IMR-90 (cell line): Measurements from ENCODE around the gene TRABD. TPM values are rescaled to one million over a fixed set of nuclear protein-coding genes. Genes with fewer than 3 reads are reported as not detected.

ENCODE experiments used
- ATAC-seq: fragments of 200-7000 bp; cut with Tn5 transposase; 2 replicates; pipeline ENCODE4 v1.9.1; 2020; ENCODE audit warnings: low read depth, mild to moderate bottlenecking, moderate library complexity
- Bru-seq: library from RNA; stranded (reverse); fragments of 400-500 nt; gene quantifications from one replicate; lab custom pipeline; 2021; lab: Mats Ljungman, UMichigan
- BruChase-seq, 2 experiments: library from RNA; stranded (reverse); fragments of 400-500 nt; gene quantifications; one replicate each; lab custom pipeline; 2021; lab: Mats Ljungman, UMichigan
- BruUV-seq: library from RNA; stranded (reverse); fragments of 400-500 nt; replicated peaks from 2 replicates; lab custom pipeline; 2021; lab: Mats Ljungman, UMichigan
- CTCF ChIA-PET: fragments of 300-600 bp; formaldehyde crosslinking; extraction: SDS; loops from one replicate; lab custom pipeline; 2021; ENCODE audit warnings: antibody characterized with exemption; lab: Yijun Ruan, JAX
- POLR2A ChIA-PET: fragments of 300-600 bp; sonication (Branson Sonifier 250); formaldehyde crosslinking; loops from one replicate; lab custom pipeline; 2022; ENCODE audit warnings: antibody characterized with exemption; ENCODE audit not compliant: unreplicated experiment; lab: Charles Lee
- DNase-seq: peaks from one replicate; pipeline ENCODE4 v3.0.0; 2013
- H2AFZ ChIP-seq: replicated peaks from 2 replicates; pipeline ENCODE3; 2013; ENCODE audit warnings: low read length, mild to moderate bottlenecking; ENCODE audit not compliant: poor library complexity
- H2AK5ac ChIP-seq: 2 replicates; pipeline ENCODE4 v1.6.1; 2013; ENCODE audit warnings: low read depth, low read length, inconsistent platforms
- H2AK9ac ChIP-seq: replicated peaks from 2 replicates; pipeline ENCODE3; 2013; ENCODE audit warnings: mild to moderate bottlenecking, low read depth, low read length, moderate library complexity; ENCODE audit not compliant: poor library complexity
- H2BK120ac ChIP-seq: 2 replicates; pipeline ENCODE4 v1.6.1; 2013; ENCODE audit warnings: low read depth, low read length, inconsistent platforms
- H2BK15ac ChIP-seq: 3 replicates; pipeline ENCODE4 v1.6.1; 2013; ENCODE audit warnings: low read depth, low read length, inconsistent platforms
- H2BK20ac ChIP-seq: 2 replicates; pipeline ENCODE4 v1.6.1; 2013; ENCODE audit warnings: low read depth, mild to moderate bottlenecking, inconsistent platforms, low read length, moderate library complexity
- H2BK5ac ChIP-seq: 2 replicates; pipeline ENCODE4 v1.6.1; 2013; ENCODE audit warnings: mild to moderate bottlenecking, low read depth, low read length, inconsistent platforms; ENCODE audit not compliant: poor library complexity, severe bottlenecking
- H3K14ac ChIP-seq: replicated peaks from 2 replicates; pipeline ENCODE4 v1.6.1; 2013; ENCODE audit warnings: low read depth, low read length, inconsistent platforms
- H3K18ac ChIP-seq: 2 replicates; pipeline ENCODE4 v1.6.1; 2013; ENCODE audit warnings: low read depth, low read length, control low read depth
- H3K23ac ChIP-seq: 2 replicates; pipeline ENCODE4 v1.6.1; 2013; ENCODE audit warnings: low read depth, low read length, inconsistent platforms
- H3K27ac ChIP-seq: 2 replicates; pipeline ENCODE4 v1.5.1; 2013; ENCODE audit warnings: mild to moderate bottlenecking, control low read depth, low read length; ENCODE audit not compliant: insufficient read depth
- H3K27me3 ChIP-seq: 2 replicates; pipeline ENCODE4 v1.6.1; 2013; ENCODE audit warnings: low read length; ENCODE audit not compliant: control insufficient read depth, insufficient read depth
- H3K36me3 ChIP-seq: 2 replicates; pipeline ENCODE4 v1.6.1; 2013; ENCODE audit warnings: low read length, mixed read lengths; ENCODE audit not compliant: control insufficient read depth, insufficient read depth
- H3K4ac ChIP-seq: 2 replicates; pipeline ENCODE4 v1.6.1; 2013; ENCODE audit warnings: low read depth, low read length, inconsistent platforms
- H3K4me1 ChIP-seq: 2 replicates; pipeline ENCODE4 v1.6.1; 2013; ENCODE audit warnings: low read length, mixed read lengths; ENCODE audit not compliant: control insufficient read depth, insufficient read depth
- H3K4me2 ChIP-seq: 2 replicates; pipeline ENCODE4 v1.6.1; 2013; ENCODE audit warnings: low read depth, mild to moderate bottlenecking, control low read depth, low read length, moderate library complexity
- H3K4me3 ChIP-seq: 2 replicates; pipeline ENCODE4 v1.5.1; 2013; ENCODE audit warnings: low read depth, mild to moderate bottlenecking, control low read depth, low read length, moderate library complexity; ENCODE audit not compliant: insufficient read depth
- H3K56ac ChIP-seq: 2 replicates; pipeline ENCODE4 v1.6.1; 2013; ENCODE audit warnings: low read length, inconsistent platforms; ENCODE audit not compliant: insufficient read depth; ENCODE audit errors: extremely low read depth
- H3K79me1 ChIP-seq, 2 experiments: 2 replicates each; pipeline ENCODE4 v1.6.1; 2013; ENCODE audit warnings: low read length in 2 of 2, inconsistent platforms in 1 of 2, low read depth in 1 of 2
- H3K9ac ChIP-seq: 2 replicates; pipeline ENCODE4 v1.6.1; 2013; ENCODE audit warnings: low read depth, low read length, control low read depth
- H3K9me1 ChIP-seq: 2 replicates; pipeline ENCODE4 v1.6.1; 2013; ENCODE audit warnings: low read length, inconsistent platforms; ENCODE audit not compliant: insufficient read depth
- H3K9me3 ChIP-seq: 2 replicates; pipeline ENCODE4 v1.6.1; 2013; ENCODE audit warnings: low read length; ENCODE audit not compliant: control insufficient read depth, insufficient read depth
- H4K20me1 ChIP-seq: 2 replicates; pipeline ENCODE4 v1.6.1; 2013; ENCODE audit warnings: low read length, inconsistent platforms; ENCODE audit not compliant: insufficient read depth
- H4K5ac ChIP-seq: 2 replicates; pipeline ENCODE4 v1.6.1; 2013; ENCODE audit warnings: mild to moderate bottlenecking, low read depth, low read length, control low read depth
- H4K8ac ChIP-seq, 2 experiments: 2 replicates each; pipeline ENCODE4 v1.6.1; 2013; ENCODE audit warnings: low read depth in 2 of 2, low read length in 2 of 2, control low read depth in 1 of 2, inconsistent platforms in 1 of 2
- H4K91ac ChIP-seq: 2 replicates; pipeline ENCODE4 v1.6.1; 2013; ENCODE audit warnings: low read depth, low read length, inconsistent platforms; ENCODE audit not compliant: insufficient read depth
- MAZ ChIP-seq: IDR thresholded peaks from 2 replicates; pipeline ENCODE4 v1.6.1; 2012; ENCODE audit warnings: low read depth, mild to moderate bottlenecking, low read length, improper control_type of control experiment, moderate library complexity, borderline replicate concordance
- MXI1 ChIP-seq: IDR thresholded peaks from 2 replicates; pipeline ENCODE4 v1.6.1; 2012; ENCODE audit warnings: low read depth, mild to moderate bottlenecking, low read length, moderate library complexity, borderline replicate concordance
- NFE2L2 ChIP-seq: fragments of 150-350 bp; IDR thresholded peaks from 2 replicates; pipeline ENCODE4 v1.6.1; 2016; ENCODE audit warnings: low read depth, mild to moderate bottlenecking, low read length
- RAD21 ChIP-seq: IDR thresholded peaks from 2 replicates; pipeline ENCODE4 v1.6.1; 2012; ENCODE audit warnings: low read length, improper control_type of control experiment
- RCOR1 ChIP-seq: IDR thresholded peaks from 2 replicates; pipeline ENCODE4 v1.6.1; 2012; ENCODE audit warnings: mild to moderate bottlenecking, low read length, improper control_type of control experiment; ENCODE audit not compliant: insufficient replicate concordance
- RFX5 ChIP-seq: IDR thresholded peaks from 2 replicates; pipeline ENCODE4 v1.8.0; 2012; ENCODE audit warnings: low read depth, mild to moderate bottlenecking, low read length, moderate library complexity
- WGBS, 2 experiments: methylation state at CpG; one replicate each; pipeline versions ENCODE4 v1.1.5 to v1.1.7; 2013; ENCODE audit warnings: missing lambda C conversion rate in 2 of 2; ENCODE audit not compliant: insufficient read length in 1 of 2; ENCODE audit errors: extremely low coverage in 2 of 2; 5-methylcytosine and 5-hydroxymethylcytosine counted together
- dilution Hi-C: fragments of 300-500 bp; cut with HindIII; formaldehyde crosslinking; loops from one replicate; pipeline ENCODE4 v1.14.3; 2018; ENCODE audit warnings: low sequenced_read_pairs; ENCODE audit not compliant: unreplicated experiment
- in situ Hi-C: fragments of 300-500 bp; cut with MboI; formaldehyde crosslinking; loops from 3 replicates; pipeline ENCODE4 v1.14.3; 2019; ENCODE audit warnings: low sequenced_read_pairs, inconsistent platforms, mixed read lengths
- intact Hi-C: fragments of 100-400 bp; cut with micrococcal nuclease; formaldehyde crosslinking; loops from 2 replicates; pipeline ENCODE4 v1.10.0; 2022
- long read RNA-seq: library from polyadenylated mRNA; unstranded; transcript quantifications from one replicate; pipeline ENCODE4 v2.0.0, GENCODE V29; 2021; ENCODE audit not compliant: unreplicated experiment
- polyA plus RNA-seq, 3 experiments: library from polyadenylated mRNA; depleted of rRNA; stranded (reverse); fragments of >200 nt; gene quantifications; 2 replicates each; pipeline ENCODE4 v1.2.3, GENCODE V29; 2012; ENCODE audit warnings: low replicate concordance in 1 of 3
- total RNA-seq: library from RNA; depleted of rRNA; stranded (reverse); fragments of >200 nt; gene quantifications from 2 replicates; pipeline ENCODE4 v1.2.3, GENCODE V29; 2012; rRNA removed

Gene TRABD
- total RNA-seq (13.4 and 13.9 TPM in 2 replicates), polyA plus RNA-seq (2012; rRNA removed) (42.7 and 45.3 TPM in 2 replicates), Bru-seq, nascent RNA (percentile 51 among the genes with signal in this experiment), BruChase-seq, experiment 1, labeled RNA remaining after a 6-hour chase (percentile 62 among the genes with signal in this experiment), BruChase-seq, experiment 2, labeled RNA remaining after a 2-hour chase (percentile 57 among the genes with signal in this experiment)
- polyA plus RNA-seq (2012; cell fraction: cytosol; rRNA removed) = 32.3 and 48.5 TPM in 2 replicates
- 188 and 434 TPM in 2 replicates for polyA plus RNA-seq (2012; cell fraction: nucleus; rRNA removed; ENCODE audit: low replicate concordance)
- long read RNA-seq, transcript TRABD-202 (10 exons, 2,272 nt) = major isoform, 20 of 59 reads
- long read RNA-seq, transcript TRABD-201 (10 exons, 2,329 nt) = minor isoform, 8 of 59 reads
- long read RNA-seq, partial matches to known transcripts = 9 of 59 reads
- long read RNA-seq, other reads (novel, unspliced or antisense) = 17 of 59 reads

- Histone ChIP-seq H3K23ac (peak within 1 kb of the TSS; percentile 95), H3K27ac (peak within 1 kb of the TSS; percentile 68), H3K36me3 (peaks cover 4% of the 10 kb centered on the region; the same call in 1 of the 2 replicates), H3K4ac (peak within 1 kb of the TSS; percentile 99), H4K8ac (peak within 1 kb of the TSS; percentile 94 to 100), H3K14ac (peak within 1 kb of the TSS; percentile 100), H4K20me1 (peaks cover 14% of the 10 kb centered on the region), H3K18ac (peak within 1 kb of the TSS; percentile 98), H3K4me3 (peak within 1 kb of the TSS; percentile 59), H3K9ac (peak within 1 kb of the TSS; percentile 81), H4K5ac (peak within 1 kb of the TSS; percentile 99), H3K4me1 (peaks cover 19% of the 10 kb centered on the region), H3K9me3 (no peaks in the 10 kb centered on the region), H2BK20ac (peak within 1 kb of the TSS; percentile 9; the same call in 1 of the 2 replicates), H2AFZ (peak within 1 kb of the TSS; percentile 99), H2BK15ac (peak within 1 kb of the TSS; percentile 36; the same call in 1 of the 3 replicates), H2BK120ac (peak within 1 kb of the TSS; percentile 90), H2AK5ac (peak within 1 kb of the TSS; percentile 99), H3K27me3 (no peaks in the 10 kb centered on the region), H3K56ac (peak within 1 kb of the TSS; percentile 48; the same call in 1 of the 2 replicates), H4K91ac (peak within 1 kb of the TSS; percentile 93), H3K4me2 (peak within 1 kb of the TSS; percentile 98), H3K79me1 (peaks cover 11 to 38% of the 10 kb centered on the region in 2 experiments), H3K9me1 (peaks cover 4% of the 10 kb centered on the region), H2AK9ac (peak within 1 kb of the TSS; percentile 99), H2BK5ac (peak within 1 kb of the TSS; percentile 90)
- DNase-seq (peak; percentile 82), ATAC-seq (peak; percentile 89)
- TF ChIP-seq NFE2L2 (no peak), MXI1 (peak; percentile 50; the same call in 1 of the 2 replicates), RCOR1 (peak; percentile 67), RAD21 (no peak), RFX5 (no peak), MAZ (peak; percentile 43; the same call in 1 of the 2 replicates)
- ChIA-PET CTCF (no interaction called here), POLR2A (no interaction called here)
- dilution Hi-C loops = no loop called here
- in situ Hi-C loops = no loop called here
- no TSS peak for BruUV-seq
- intact Hi-C loops = loop anchor here (1.0 kb wide), 1 partner anchor 38 kb away; no protein-coding TSS in a partner anchor
- 3% methylated on average over 6 of the region's 90 CpGs; no CpG with 5 or more reads in 1 of the 2 experiments for WGBS, 2 experiments
These were observed at the start of gene TRABD for GRCh38 chr22:50185375-50186087. TSS of gene TRABD (plus strand) at chr22:50185913. CDS start at chr22:50193061, 7,148 bp downstream.
